Frontal cortex (tissue), 4 donors: Measurements from ENCODE around the gene TINCR. TPM values are rescaled to one million over a fixed set of nuclear protein-coding genes. Genes with fewer than 3 reads are reported as not detected.
A peak's percentile ranks its signal among the peaks of the same experiment; 100 is the strongest.
"Not testable (repeated sequence)": the region's sequence is repeated elsewhere in the genome, so short reads cannot be mapped to it uniquely, and the experiment has no call there.

Source experiments
- DNase-seq, 2 donors: peaks; one replicate each; pipeline ENCODE4 v3.0.0; 2012; ENCODE audit warnings: low spot score in 2 of 2
- FAIRE-seq: peaks from 2 replicates; lab custom pipeline; 2012; peaks lifted over from hg19 to GRCh38; lab: Jason Lieb, UNC
- total RNA-seq: library from RNA; depleted of rRNA; stranded (reverse); fragments of >200 nt; gene quantifications from one replicate; pipeline ENCODE4 v1.2.3, GENCODE V29; 2014
- donor health status: control.
- donor health status: control.
- donor health status: control.

Gene TINCR
- total RNA-seq, 1 donor from 2014 or later, result 0.41 TPM

- no peak for DNase-seq
- no peak for FAIRE-seq
Measured at GRCh38 chr19:5562280-5562679, 5.5 kb downstream of the TINCR start.

- no peak for DNase-seq
- FAIRE-seq, result no peak
Measured at GRCh38 chr19:5561559-5561958, 6.2 kb downstream of the TINCR start.

- DNase-seq, result no peak
Measured at GRCh38 chr19:5560156-5560555, 7.6 kb downstream of the TINCR start.

GRCh38 chr19:5559804-5560133, 8.0 kb downstream of the TINCR start:
- no peak for DNase-seq
- no peak for FAIRE-seq

More at GRCh38 chr19:5560156-5560555, 7.6 kb downstream of the TINCR start:
- no peak for FAIRE-seq

GRCh38 chr19:5558101-5558621, 9.6 kb downstream of the TINCR start:
- DNase-seq (no peak), FAIRE-seq (no peak)

DNA sequence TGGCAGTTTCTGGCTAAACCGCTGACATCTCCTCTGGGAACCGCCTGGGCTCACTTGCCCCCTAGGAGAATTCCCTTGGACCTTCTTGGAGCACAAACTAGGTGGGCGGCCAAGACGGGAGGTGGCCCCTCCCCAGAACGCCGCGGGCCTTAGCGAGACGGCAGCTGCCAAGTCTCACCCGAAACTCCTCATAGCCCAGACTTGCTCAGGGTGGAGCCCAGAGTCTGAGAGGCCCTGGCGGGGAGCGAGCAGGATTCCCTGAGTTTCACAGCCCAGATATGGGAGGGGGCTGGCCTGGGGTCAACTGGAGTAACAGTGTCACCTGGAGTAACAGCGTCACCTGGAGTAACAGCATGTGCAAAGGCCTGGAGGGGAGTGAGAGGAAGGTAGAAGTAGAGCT, 10.1 kb downstream of the TINCR start:
- no peak for FAIRE-seq
- DNase-seq, result no peak

- FAIRE-seq, result no peak
- DNase-seq, result no peak
Measured at GRCh38 chr19:5554828-5555227, 12.9 kb downstream of the TINCR start.

GRCh38 chr19:5553892-5554291, 13.9 kb downstream of the TINCR start:
- FAIRE-seq (no peak), DNase-seq (no peak)

DNA sequence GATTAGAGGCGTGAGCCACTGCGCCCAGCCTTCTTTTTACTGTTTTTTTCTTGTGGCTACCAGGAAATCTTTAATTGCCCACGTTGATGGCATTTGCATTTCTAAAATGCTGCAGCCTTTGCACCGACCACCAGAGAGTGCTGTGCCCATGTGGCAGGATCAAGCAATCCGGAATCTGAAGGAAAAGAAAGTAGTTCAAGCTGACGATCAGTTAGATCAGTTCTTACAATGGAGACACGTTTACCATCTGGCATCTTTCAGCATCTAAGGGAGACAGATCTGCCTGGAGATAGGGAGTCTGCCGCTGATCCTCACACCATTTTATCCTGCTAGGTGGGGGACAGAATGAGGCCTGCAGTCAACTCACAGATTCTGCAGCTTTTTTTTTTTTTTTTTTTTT, 19.9 kb downstream of the TINCR start:
- DNase-seq (no peak), FAIRE-seq (no peak)

DNA sequence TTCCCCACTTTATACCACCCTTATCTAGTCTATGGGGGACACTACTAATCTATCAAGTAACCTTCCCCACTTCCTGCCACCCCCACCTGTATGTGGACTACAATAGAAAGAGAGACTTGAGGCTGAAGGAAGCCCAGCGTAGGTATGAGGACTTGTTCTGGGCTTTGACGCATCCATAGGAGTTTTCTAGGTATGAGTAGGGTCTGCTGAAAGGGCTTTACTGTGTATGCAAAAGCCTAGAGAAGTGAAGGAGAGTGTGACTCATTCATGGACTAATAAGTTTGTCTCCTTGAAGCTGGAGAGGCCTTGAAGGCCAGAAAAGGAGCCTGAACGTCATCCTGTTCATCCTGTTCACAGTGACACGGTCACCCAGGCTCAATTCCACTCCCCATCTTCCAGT, 21.8 kb downstream of the TINCR start:
- DNase-seq (no peak), FAIRE-seq (no peak)

- DNase-seq (no peak), FAIRE-seq (no peak)
Measured at GRCh38 chr19:5545051-5545450, 22.7 kb downstream of the TINCR start.

- FAIRE-seq (no peak), DNase-seq (no peak)
Measured at GRCh38 chr19:5542665-5543064, 25.1 kb downstream of the TINCR start.

- no peak for FAIRE-seq
- no peak for DNase-seq
Measured at GRCh38 chr19:5541456-5541855, 26.3 kb downstream of the TINCR start.

DNA sequence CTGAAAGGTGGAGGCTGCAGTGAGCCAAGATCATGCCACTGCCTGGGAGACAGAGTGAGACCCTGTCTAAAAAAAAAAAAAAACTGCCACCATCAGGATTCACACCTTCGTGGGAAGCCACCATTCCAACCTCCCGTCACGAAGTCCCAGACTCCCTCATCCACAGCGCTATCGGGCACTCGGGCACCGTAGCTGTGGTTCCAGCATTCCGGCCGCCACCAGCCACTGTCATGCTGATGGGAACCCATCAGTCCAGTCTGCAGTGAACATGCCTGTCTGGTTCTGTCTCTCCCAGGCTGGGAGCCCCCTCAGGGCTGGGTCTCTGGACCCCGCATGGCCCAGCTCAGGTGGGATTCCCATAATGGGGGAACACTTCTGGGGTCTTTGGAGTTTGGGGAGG, 27.5 kb downstream of the TINCR start:
- FAIRE-seq, result no peak
- no peak for DNase-seq

DNA sequence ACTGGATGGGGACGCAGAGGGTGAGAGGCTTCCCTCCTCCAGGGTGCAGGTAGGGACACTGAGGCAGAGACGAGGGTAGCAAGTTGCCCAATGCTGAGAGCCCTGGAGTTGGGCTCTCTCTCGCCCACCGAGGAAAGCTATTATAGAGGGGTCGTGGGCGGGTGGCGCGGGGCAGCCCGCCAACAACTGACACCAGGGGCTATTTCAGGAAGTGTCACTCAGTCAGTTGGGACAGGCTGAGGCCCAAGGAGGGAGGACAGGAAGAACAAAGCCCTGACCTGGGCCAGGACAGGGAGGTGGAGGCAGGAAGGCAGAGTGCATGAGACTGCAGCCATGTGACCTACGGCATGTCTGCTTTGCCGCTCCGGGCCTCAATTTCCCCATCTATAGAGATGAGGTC, 29.9 kb downstream of the TINCR start:
- FAIRE-seq (no peak), DNase-seq (no peak)

GRCh38 chr19:5536982-5537579, 30.7 kb downstream of the TINCR start:
- not testable (repeated sequence) for FAIRE-seq, DNase-seq

DNA sequence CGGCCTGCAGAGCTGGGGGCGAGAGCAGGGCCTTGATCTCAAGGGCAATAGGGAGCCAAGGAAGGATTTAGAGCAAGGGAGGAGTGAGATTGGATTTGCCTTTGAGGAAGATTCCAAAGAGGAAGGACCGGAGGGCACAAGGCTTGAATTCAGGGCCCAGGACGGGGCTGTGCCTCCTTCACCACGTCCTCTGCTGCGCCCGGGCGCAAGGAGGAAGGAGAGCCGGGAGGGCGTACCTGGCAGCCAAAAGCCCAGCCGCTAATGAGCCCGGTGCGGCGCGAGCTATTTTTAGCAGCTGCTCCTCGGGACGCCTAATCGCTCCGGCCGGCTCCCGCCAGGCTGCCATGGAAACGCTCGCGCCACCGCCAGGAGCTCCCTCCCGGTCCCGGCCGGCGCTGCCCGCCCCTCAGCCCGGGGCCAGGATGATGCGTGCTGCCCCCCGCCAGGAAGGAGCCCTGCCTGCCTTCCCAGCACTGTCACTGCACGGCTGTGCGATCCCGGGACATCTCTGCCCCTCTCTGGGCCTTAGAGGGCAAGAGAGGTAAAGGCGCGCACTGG, 31.3 kb downstream of the TINCR start:
- no peak for FAIRE-seq
- DNase-seq, result peak; percentile 42 to 69

DNA sequence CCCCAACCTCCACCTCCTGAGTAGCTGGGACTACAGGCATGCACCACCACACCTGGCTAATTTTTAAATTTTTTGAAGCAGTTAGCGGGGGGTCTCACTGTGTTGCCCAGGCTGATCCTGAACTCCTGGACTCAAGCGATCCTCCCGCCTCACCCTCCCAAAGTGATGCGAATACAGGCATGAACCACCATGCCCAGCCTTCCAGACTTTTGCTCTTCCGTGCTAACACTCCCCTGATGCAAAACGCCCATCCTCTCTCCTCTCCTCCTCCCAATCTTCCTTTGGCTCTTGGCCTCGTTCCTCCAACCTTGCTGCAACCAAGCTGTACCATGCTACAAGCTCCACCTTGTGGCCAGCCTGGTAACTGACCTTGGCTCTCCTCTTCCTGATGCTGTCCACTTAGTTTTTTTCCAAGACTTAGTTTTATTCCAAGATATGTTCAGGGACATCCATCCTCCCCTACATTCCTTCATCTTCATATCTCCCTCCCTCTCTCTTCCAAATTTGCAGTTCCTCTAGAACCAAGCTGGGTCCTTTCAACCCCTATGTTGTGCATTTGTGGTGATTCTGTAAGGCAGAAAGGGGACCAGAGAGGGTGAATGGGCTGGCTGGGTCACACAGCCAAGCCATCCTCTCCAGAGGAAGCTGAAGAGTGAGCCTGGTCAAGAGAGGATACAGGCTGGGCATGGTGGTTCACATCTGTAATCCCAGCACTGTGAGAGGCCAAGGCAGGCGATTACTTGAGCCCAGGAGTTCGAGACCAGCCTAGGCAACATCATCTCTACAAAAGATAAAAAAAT, 32.8 kb downstream of the TINCR start:
- DNase-seq, result no peak
- no peak for FAIRE-seq

DNA sequence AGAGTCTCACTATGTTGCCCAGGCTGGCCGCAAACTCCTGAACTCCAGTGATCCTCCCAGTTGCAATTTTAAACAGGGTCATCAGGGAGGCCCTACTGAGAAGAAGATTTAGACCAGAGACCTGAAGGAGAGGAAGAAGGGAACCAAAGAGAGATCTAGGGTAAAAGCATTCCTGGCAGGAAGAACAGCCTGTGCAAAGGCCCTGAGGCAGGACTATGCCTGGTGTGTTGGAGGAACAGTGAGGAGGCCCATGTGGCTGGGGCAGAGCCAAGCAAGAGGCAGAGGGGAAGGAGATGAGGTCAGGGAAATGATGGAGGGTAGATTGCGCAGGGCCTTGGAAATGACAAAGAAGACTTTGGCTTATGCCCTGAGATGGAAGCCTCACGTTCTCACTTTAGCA, 34.5 kb downstream of the TINCR start:
- FAIRE-seq (no peak), DNase-seq (no peak)

DNA sequence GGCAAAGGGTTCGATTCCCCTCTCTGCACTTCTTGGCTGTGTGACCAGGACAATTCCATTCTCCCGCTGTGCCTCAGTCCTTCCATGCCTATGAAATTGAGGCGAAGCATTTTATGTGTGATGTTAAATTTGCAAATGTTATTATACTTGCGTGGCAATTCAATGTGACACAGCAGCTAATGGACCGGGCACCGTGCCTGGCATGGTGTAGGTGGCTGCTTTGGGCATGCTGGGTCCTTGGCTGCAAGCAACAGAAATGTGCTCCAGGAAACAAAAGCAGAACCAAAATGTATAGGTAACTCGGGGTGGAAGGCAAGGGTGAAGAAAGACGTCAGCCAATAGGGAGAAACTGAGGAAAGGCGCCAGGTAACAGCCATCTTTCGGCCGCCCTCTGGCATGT, 37.1 kb downstream of the TINCR start:
- DNase-seq (no peak), FAIRE-seq (no peak)

DNA sequence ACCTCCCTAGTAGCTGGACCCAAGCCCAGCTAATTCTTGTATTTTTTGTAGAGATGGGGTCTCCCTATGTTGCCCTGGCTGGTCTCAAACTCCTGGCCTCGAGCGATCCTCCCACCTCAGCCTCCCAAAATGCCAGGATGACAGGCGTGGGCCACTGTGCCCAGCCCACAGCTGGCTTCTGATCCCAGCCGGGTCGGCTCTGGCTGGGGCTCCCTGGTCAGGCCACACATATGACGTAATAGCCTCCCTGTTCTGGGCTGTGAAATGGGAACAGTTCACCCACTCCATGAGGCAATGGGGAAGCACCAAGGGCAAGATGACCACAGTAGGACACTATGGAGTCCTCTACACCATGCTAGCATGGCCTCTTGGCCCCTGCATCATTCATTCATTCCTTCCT, 41.1 kb downstream of the TINCR start:
- FAIRE-seq (no peak), DNase-seq (no peak)
